K562 (cell line): Measurements from ENCODE around the gene KCTD4.

Source experiments
- ELF4 ChIP-seq: fragments of 450-650 bp; formaldehyde crosslinking; IDR thresholded peaks from 2 replicates; pipeline ENCODE4 v1.4.0; 2022; ENCODE audit warnings: missing genetic modification characterization
- TF ChIP-seq, protein P1 (sequence below), 3 experiments: IDR thresholded peaks in 2 of 3; conservative IDR thresholded peaks in 1 of 3; 2 replicates each; pipeline ENCODE4 v1.5.1; 2011 to 2012; ENCODE audit warnings: low read length in 3 of 3, mild to moderate bottlenecking in 3 of 3, control low read depth in 2 of 3, improper control_type of control experiment in 1 of 3, inconsistent platforms in 1 of 3, low read depth in 1 of 3, mixed read lengths in 1 of 3, moderate library complexity in 1 of 3; ENCODE audit not compliant: insufficient read depth in 2 of 3

DNA sequence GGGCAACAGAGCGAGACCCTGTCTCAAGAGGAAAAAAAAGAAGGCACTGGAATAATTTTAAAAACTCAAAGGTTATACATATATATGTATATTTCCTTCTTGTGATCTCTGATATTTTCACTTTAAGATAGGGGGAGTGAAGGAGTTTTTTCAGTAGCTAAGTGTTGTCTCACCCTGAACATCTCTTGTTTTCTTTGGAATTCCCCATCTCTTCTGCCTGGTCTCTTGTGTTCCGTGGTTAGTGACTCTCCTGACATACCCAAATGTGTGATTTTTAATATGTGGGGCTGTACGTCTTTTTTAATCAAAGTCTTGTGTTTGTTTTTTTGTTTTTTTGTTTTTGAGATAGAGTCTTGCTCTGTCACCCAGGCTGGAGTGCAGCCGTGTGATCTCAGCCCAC, 15.3 kb upstream of the KCTD4 start:
- TF ChIP-seq ELF4 (CRISPR knock-in tag): no peak
- TF ChIP-seq, protein P1, sequence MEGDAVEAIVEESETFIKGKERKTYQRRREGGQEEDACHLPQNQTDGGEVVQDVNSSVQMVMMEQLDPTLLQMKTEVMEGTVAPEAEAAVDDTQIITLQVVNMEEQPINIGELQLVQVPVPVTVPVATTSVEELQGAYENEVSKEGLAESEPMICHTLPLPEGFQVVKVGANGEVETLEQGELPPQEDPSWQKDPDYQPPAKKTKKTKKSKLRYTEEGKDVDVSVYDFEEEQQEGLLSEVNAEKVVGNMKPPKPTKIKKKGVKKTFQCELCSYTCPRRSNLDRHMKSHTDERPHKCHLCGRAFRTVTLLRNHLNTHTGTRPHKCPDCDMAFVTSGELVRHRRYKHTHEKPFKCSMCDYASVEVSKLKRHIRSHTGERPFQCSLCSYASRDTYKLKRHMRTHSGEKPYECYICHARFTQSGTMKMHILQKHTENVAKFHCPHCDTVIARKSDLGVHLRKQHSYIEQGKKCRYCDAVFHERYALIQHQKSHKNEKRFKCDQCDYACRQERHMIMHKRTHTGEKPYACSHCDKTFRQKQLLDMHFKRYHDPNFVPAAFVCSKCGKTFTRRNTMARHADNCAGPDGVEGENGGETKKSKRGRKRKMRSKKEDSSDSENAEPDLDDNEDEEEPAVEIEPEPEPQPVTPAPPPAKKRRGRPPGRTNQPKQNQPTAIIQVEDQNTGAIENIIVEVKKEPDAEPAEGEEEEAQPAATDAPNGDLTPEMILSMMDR (IDR thresholded peaks at IDR 0.05 in 2 of 3, conservative IDR thresholded peaks at IDR 0.05 in 1 of 3; ENCODE audit: insufficient read depth in 2 of 3, low read depth in 1 of 3, low read length in 3 of 3): no peak
